Ascending aorta (tissue), 2 donors: ENCODE data around the gene HSPA12A. TPM values are rescaled to one million over a fixed set of nuclear protein-coding genes. Genes with fewer than 3 reads are reported as not detected.

Experiments
- DNase-seq, 2 donors: peaks; one replicate each; pipeline ENCODE4 v3.0.0-alpha.2; 2019; ENCODE audit warnings: low spot score in 2 of 2
- H3K27ac ChIP-seq, 2 donors: fragments of 200-600 bp; sonication (generic); one replicate each; pipeline ENCODE4 v1.5.1; 2016 to 2017; ENCODE audit warnings: mild to moderate bottlenecking in 1 of 2
- H3K27me3 ChIP-seq: fragments of 200-600 bp; sonication (generic); one replicate; pipeline ENCODE4 v1.5.1; 2017
- H3K36me3 ChIP-seq, 2 donors: fragments of 200-600 bp; sonication (generic); one replicate each; pipeline ENCODE4 v1.5.1; 2016
- H3K4me1 ChIP-seq, 2 donors: fragments of 200-600 bp; sonication (generic); one replicate each; pipeline ENCODE4 v1.5.1; 2016 to 2017; ENCODE audit warnings: mild to moderate bottlenecking in 1 of 2
- H3K4me3 ChIP-seq, 2 donors: fragments of 200-600 bp; sonication (generic); one replicate each; pipeline ENCODE4 v1.5.1; 2016 to 2017; ENCODE audit warnings: mild to moderate bottlenecking in 1 of 2
- H3K9me3 ChIP-seq, 2 donors: fragments of 200-600 bp; sonication (generic); one replicate each; pipeline ENCODE4 v1.5.1; 2016
- CTCF ChIP-seq, 3 experiments: fragments of 200-600 bp in 2 of 3; fragments of 450-650 bp in 1 of 3; sonication (generic) in 2 of 3; IDR thresholded peaks; one replicate each; pipeline ENCODE4 v1.5.1; 2016 to 2019; ENCODE audit warnings: antibody characterized with exemption in 3 of 3, mild to moderate bottlenecking in 1 of 3, moderate library complexity in 1 of 3
- intact Hi-C: fragments of 100-400 bp; cut with DNase I; formaldehyde crosslinking; loops from one replicate; pipeline ENCODE4 v1.15.1; 2023
- total RNA-seq: library from RNA; depleted of rRNA; stranded (reverse); fragments of >200 nt; gene quantifications from one replicate; pipeline ENCODE4 v1.1.0, GENCODE V29; 2016

Gene HSPA12A
- total RNA-seq, 1 donor from 2014 or later = 5.5 TPM

DNA sequence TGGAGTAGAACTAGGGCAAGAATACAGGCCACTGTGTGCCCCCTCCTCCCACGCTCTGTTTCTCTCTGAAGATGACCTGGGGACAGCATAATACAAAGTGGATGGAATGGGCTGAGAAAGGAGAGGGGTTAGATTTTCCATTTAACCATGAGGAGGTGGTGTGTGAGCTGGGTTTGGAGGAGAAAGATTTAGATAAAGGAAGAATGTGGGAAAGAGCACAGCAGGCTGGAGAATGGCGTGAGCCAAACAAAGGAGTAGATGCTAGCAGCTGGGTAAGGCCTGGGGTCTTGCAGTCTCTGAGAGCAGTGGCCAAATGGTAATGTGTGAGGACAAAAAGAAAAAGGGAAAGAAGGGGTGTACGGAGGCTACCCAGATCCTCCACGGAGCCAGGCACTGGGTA is 113.0 kb downstream of the HSPA12A start:
- intact Hi-C loops = no loop called here
- no peak for DNase-seq
- Histone ChIP-seq H3K27ac (no peak overlapping the region), H3K4me1 (no peaks in the 10 kb centered on the region), H3K27me3 (no peaks in the 10 kb centered on the region), H3K36me3 (no peaks in the 10 kb centered on the region), H3K9me3 (no peaks in the 10 kb centered on the region), H3K4me3 (no peak overlapping the region)
- no peak for TF ChIP-seq CTCF (IDR thresholded peaks at IDR 0.05)

DNA sequence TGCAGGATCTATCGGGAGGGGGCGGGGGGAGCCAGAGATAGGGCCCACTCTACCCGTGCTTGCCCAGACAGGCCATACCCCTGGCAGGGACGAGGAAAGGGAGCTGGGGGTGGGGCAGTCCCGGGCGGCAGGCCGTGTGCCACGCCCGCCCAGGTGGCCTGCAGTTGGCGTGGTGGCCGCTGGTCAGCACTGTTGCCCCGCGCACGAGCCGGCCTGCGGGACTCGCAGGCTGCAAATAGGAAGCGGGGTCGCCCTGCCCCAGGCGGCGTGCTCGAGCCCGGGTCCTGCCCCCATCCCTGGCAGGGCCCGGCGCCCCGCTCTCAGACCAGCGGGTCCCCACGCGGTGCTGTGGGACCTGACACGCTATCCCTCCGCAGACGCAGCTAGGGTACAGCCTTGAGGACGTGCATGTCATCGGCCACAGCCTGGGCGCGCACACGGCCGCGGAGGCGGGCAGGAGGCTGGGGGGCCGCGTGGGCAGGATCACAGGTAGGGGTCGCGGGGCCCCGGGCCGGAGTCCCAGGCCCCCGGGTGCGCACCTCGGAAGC is 114.9 kb downstream of the HSPA12A start:
- H3K36me3 ChIP-seq = no peaks in the 10 kb centered on the region
- H3K4me1 ChIP-seq = no peaks in the 10 kb centered on the region
- TF ChIP-seq CTCF (IDR thresholded peaks at IDR 0.05) = peak in 1 of 3 experiments; percentile 6
- H3K9me3 ChIP-seq = no peaks in the 10 kb centered on the region
- peak overlapping the region in 1 of 2 donors; percentile 13 for H3K4me3 ChIP-seq
- intact Hi-C loops = no loop called here
- no peak for DNase-seq
- no peak overlapping the region for H3K27ac ChIP-seq
- H3K27me3 ChIP-seq = no peaks in the 10 kb centered on the region

- Histone ChIP-seq H3K27me3 (no peaks in the 10 kb centered on the region), H3K9me3 (no peaks in the 10 kb centered on the region), H3K36me3 (no peaks in the 10 kb centered on the region), H3K27ac (no peak overlapping the region), H3K4me1 (no peaks in the 10 kb centered on the region), H3K4me3 (no peak overlapping the region)
- no peak for DNase-seq
- TF ChIP-seq CTCF (IDR thresholded peaks at IDR 0.05) = no peak
- intact Hi-C loops = no loop called here
These were observed 115.6 kb downstream of the HSPA12A start for GRCh38 chr10:116626815-116627214.

- Histone ChIP-seq H3K36me3 (no peaks in the 10 kb centered on the region), H3K9me3 (no peaks in the 10 kb centered on the region), H3K27me3 (no peaks in the 10 kb centered on the region), H3K4me1 (no peaks in the 10 kb centered on the region), H3K4me3 (no peak overlapping the region), H3K27ac (no peak overlapping the region)
- intact Hi-C loops = no loop called here
- no peak for DNase-seq
- TF ChIP-seq CTCF (IDR thresholded peaks at IDR 0.05) = no peak
These were observed 116.5 kb downstream of the HSPA12A start for GRCh38 chr10:116625845-116626244.

GRCh38 chr10:116621934-116622655 is 120.3 kb downstream of the HSPA12A start:
- intact Hi-C loops = no loop called here
- Histone ChIP-seq H3K27me3 (no peaks in the 10 kb centered on the region), H3K27ac (no peak overlapping the region), H3K4me1 (no peaks in the 10 kb centered on the region), H3K36me3 (no peaks in the 10 kb centered on the region), H3K4me3 (no peak overlapping the region), H3K9me3 (no peaks in the 10 kb centered on the region)
- DNase-seq = no peak
- no peak for TF ChIP-seq CTCF (IDR thresholded peaks at IDR 0.05)
